NCI-H1105 treated with DMSO at 0.1 percent for 48 hours (cell line): ENCODE results near the gene AK2.

Experiments used
- DNase-seq: peaks from one replicate; lab custom pipeline; 2025; lab: John Stamatoyannopoulos, UW

AK2 gene

GRCh38 chr1:32972814-32973428, 63.8 kb downstream of the AK2 start:
- peak; percentile 85 for DNase-seq

DNA sequence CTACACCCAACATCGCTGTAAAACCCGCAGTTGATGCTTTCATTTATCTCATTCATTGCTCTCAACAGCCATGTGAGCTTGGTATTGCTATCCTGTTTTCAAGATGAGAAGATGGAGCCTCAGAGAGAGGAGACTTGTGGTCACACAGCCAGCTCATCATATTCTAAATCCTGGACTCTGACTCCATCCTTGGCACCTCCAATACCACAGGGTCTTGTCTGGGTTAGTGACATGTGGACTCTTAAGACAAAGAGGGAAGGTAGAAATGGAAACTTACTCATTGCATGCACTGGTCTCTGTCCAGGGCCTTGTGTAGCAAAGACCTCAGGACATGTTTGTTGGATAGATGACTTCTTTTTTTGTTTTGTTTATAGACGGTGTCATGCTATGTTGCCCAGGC, 65.1 kb downstream of the AK2 start:
- DNase-seq, result no peak

GRCh38 chr1:32971156-32971555, 65.5 kb downstream of the AK2 start:
- no peak for DNase-seq

GRCh38 chr1:32969566-32969965, 67.1 kb downstream of the AK2 start:
- no peak for DNase-seq

- no peak for DNase-seq
These were observed 68.7 kb downstream of the AK2 start for GRCh38 chr1:32967888-32968568.

GRCh38 chr1:32966900-32967299, 69.8 kb downstream of the AK2 start:
- DNase-seq, result no peak

DNA sequence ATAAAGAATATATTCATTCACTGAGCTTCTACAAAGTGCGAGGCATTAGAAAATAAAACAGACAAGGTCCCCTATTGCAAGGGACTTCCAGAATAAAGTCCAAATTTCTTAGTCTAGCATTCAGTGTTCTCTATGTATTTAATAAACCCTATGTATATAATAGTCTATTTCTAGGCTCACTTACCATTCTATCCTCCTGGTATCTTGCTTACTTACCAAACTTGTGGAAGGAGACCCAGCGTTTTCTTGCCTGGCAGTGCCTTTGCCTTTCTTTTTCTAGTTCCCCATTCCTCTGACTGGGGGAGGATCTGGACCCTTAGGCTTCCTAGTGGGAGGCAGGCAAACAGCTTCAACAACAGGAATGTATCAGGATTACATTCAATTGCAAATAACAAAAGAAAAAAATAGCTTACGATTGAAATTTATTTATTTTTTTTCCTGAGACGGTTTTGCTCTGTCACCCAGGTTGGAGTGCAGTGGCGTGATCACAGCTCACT, 71.4 kb downstream of the AK2 start:
- no peak for DNase-seq

DNA sequence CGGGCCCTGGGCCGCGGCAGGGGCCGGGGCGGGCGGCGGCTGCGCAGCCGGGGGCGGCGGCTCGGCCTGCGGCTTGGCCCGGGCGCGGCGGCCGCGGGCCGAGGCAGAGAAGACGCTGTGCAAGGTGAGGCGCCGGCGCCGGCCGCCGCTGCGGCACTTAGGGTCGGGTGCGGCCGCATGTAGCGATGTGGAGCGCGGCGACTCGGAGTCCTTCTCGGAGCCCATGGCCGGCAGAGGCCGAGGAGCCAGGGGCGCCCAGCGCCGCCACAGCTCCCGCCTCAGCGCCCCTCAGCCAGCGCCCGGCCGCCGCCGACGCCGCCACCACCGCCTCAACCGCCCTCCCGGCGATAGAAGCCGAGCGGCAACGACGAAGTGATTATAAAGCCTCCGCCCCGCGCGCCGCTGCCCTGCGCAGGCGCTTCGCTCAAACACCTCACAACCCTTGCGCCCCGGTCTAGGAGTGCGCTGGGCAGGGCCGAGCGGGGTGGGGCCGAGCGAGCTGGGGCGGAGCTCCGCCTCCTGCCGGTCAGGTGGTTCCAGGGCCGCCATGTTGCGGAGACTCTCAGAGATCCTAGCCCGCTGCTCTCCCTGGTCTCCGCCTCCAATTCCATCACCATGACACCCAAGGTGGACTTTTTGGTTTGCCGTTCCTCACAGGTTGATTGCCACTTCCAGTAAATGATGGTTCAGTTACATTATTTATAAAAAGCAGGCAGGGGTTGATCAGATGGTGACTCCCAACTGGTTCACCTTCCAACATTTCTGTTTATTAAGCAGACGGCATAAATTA, 72.0 kb downstream of the AK2 start, which contains the start of gene RNF19B:
Gene RNF19B (minus strand): TSS at position 349 of the 790 bp plus-strand sequence. CDS start 124 bp downstream, at position 225.
- peak; percentile 97 for DNase-seq

DNA sequence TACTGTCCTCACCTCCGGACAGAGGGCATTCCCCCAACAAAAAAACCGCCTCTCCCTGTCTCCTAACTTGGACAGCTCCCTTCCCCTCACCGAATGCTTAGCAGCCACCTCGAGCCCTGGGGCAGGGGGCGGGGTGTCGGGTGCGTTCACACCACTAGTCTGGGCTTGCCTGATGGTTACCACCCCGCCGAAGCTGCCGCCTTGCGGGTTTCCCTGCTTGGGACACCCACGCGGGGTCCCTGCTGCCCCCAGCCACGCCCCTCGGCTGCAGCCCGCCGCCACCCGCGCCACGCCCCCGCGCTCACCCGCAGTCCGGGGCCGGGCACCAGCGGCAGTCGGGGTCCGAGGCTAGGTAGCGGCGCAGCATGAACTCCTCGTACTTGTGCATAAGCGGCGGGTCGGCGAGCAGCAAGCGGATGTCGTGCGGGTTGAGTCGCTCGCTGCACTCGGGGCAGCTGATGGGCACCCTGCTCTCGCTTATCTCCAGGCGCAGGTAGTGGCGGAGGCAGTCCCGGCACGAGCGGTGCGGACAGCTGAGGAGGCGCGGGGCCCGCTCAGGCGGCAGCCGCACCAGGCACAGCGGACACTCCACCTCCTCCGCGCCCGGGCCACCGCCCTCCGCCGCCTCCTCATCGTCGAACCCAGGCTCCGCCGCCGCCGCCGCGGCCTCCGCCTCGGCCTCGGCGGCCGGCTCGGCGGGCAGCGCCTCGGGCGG, 72.8 kb downstream of the AK2 start:
- DNase-seq, result peak; percentile 48

DNA sequence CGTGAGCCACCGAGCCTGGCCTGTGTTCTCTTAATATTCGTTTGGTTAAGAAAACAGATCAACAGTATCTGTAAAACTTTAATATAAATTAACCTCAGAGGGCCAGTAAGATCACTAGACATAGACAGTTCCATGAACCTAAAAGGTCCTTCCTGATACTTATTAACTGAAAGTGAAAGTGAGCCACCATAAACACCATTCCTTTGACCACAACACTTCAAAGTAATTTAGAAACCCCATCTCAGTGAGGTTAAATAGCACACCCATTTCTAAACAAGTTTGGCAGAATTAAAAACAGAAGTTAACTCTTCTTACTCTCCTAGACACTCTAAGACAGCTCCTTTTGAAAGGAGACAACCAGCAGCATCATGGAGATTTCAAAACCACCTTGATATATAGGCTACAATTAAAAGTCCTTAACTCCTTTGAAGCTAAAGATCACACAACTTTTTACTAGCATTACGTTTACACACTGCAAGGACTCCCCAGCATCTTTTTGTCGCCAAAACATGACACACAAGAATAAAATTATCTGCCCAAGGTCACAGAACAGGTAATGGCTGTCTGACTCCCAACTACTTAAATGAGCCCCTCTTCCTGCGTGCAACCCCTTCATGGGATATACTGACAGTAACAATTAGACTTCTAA, 74.3 kb downstream of the AK2 start:
- no peak for DNase-seq

- DNase-seq, result no peak
These were observed 75.8 kb downstream of the AK2 start for GRCh38 chr1:32960819-32961355.

DNA sequence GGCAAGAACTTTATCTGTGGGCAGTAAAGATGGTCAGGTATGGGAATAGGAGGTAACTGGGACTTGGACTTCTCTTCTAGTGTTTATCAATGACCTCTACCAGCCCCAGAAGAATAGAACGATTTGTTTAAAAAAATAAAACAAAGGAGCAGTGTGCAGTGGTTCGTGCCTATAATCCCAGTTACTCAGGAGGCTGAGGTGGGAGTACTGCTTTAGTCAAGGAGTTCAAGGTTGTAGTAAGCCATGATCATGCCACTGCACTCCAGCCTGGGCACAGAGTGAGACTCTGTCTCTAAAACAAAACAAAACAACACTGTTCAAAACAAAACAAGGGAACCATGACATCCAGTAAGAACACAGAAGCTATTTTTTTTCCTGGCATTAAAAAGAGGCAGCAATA, 76.3 kb downstream of the AK2 start:
- no peak for DNase-seq

DNA sequence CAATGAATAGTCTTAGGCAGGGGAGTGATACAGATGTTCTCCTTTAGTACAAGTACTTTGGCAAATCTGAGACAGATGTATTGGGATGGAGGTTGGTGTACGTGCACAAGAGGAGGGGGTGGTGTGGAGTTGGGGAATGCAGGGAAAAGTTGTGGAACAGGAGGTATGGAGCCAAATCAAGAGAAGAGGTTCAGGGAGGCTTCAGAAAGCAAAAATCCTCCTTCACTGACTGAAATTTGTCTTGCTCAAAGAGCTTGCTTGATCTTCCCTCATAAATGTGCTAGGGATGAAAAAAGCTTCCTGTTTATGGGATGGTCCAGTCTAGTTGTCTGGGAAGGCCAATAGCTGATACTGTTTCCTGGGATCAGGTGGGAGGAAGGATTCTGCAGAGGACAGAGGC, 77.9 kb downstream of the AK2 start:
- DNase-seq, result no peak
